Measurements from ENCODE around the gene ACTN1.

ACTN1 gene

DNA sequence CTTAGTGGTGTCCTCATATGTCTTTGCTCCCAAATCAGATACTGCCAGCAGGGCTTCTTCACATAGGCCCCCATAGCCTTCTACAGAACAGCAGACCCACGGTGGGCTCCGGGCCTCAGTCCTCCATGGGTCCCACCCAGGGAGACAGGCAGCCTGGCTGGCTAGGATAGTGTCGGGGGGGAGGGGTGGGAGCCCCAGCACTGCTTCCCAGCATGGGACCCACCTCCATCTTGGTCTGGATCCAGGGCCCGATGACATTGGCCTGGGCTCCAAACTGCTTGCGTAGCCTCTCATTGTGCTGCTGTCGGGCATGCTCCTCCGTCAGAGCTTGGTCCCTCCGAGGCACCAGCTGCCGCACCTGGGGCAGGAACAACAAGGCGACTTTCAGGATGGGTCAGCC is 96.9 kb downstream of the ACTN1 start:
- no peak for DNase-seq (ENCODE audit: low read depth, low spot score)
- no peak overlapping the region for H3K4me3 ChIP-seq (ENCODE audit: low read length)

- no peak overlapping the region for H3K4me3 ChIP-seq (ENCODE audit: low read length)
- DNase-seq (ENCODE audit: low read depth, low spot score): no peak
Measured at GRCh38 chr14:68881396-68881795, 97.7 kb downstream of the ACTN1 start.

DNA sequence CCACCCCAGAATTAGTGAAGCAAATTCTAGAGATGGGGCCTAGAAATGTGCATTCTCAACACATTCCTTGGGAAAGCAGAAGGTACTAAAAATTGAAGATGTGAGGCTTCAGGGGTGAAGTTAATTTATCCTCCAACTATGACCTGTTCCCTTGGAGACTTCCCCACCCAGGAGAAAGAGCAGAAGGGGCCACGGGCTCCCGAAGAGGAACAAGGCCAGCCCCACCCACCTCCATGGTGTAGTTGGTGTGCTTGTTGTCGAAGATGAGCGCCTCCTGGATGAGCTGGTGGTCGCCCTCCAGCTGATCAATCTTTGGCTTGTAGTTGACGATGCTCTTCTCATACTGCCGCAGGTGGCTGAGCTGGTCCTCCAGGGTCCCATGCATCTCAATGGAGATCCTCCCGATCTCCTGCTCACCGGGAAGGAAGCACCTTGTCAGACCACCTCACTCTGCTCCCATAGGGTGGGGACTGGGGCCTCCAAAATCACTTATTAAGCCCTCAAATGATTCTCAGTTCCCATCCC is 98.5 kb downstream of the ACTN1 start:
- H3K4me3 ChIP-seq (ENCODE audit: low read length): no peak overlapping the region
- no peak for DNase-seq (ENCODE audit: low read depth, low spot score)

- no peak overlapping the region for H3K4me3 ChIP-seq (ENCODE audit: low read length)
- DNase-seq (ENCODE audit: low read depth, low spot score): no peak
Measured at GRCh38 chr14:68879841-68880575, 99.1 kb downstream of the ACTN1 start.

GRCh38 chr14:68879321-68879781 is 99.8 kb downstream of the ACTN1 start:
- DNase-seq (ENCODE audit: low read depth, low spot score): no peak
- no peak overlapping the region for H3K4me3 ChIP-seq (ENCODE audit: low read length)

DNA sequence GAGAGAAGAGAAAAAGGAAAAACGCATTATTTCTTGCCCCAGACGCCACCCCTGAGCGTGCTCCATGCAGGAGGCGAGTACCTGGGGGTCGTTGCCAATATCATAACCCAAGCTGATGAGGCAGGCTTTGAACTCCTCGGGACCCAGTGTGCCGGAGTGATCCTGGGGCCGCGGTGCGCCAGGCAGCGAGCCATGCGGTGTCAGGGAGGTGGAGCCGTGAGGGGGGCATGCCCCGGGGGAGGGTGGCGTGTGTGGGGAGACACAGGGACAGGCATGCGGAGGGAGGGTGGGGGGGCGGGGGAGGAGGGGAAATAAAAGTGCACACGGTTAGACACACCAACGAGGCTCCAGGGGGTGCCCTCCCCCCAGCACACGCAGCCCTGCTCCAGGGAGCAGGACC is 100.2 kb downstream of the ACTN1 start:
- no peak for DNase-seq (ENCODE audit: low read depth, low spot score)
- H3K4me3 ChIP-seq (ENCODE audit: low read length): no peak overlapping the region

DNA sequence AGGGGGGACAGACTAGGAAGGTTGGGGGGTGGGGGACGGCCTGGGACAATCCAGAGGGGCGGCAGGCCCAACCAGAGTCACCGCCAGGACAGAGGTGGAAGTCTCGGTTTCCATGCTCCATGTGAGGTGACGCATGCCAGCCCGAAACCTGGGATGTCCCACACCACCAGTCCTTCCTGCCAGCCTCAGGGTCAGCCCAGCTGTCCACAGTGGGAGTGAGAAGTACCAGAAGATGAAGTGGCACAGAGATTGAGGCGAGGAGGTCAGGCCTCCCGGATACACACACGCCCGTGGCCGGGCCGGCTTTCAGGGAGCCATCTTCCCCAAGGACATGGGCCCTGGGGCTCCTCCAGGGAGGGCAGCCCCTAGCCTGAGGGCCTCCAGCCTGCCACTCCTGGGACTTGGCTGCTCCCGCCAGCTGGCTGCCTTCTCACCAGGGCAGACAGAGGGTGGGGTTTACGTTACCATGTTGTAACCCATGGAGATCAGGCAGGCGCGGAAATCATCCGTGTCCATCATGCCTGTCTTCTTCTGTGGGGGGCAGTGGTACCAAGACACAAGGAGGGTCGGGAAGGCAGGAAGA is 101.0 kb downstream of the ACTN1 start:
- H3K4me3 ChIP-seq (ENCODE audit: low read length): no peak overlapping the region

GRCh38 chr14:68876976-68877375 is 102.1 kb downstream of the ACTN1 start:
- H3K4me3 ChIP-seq (ENCODE audit: low read length): no peak overlapping the region
- DNase-seq (ENCODE audit: low read depth, low spot score): no peak

More for the DNA sequence above, 101.0 kb downstream of the ACTN1 start:
- DNase-seq (ENCODE audit: low read depth, low spot score): no peak

DNA sequence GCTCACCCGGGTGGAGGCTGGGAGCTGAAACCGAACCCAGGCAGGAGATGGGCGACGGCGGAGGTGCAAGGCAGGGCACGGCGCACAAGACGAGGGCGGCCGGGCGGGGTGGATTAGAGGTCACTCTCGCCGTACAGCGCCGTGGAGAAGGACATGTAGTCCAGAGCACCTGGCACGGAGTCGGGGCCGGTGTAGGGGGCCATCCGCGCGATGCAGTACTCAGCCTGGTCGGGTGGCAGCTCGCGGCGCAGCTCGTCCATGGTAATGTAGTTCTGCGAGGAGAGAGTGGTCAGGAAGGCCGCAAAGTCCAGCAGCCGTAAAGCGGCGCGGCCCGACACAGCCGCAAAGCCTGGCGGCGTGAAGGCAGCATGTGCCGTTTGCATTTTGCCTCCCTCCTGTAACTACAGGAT is 104.4 kb downstream of the ACTN1 start:
- no peak for DNase-seq (ENCODE audit: low read depth, low spot score)

DNA sequence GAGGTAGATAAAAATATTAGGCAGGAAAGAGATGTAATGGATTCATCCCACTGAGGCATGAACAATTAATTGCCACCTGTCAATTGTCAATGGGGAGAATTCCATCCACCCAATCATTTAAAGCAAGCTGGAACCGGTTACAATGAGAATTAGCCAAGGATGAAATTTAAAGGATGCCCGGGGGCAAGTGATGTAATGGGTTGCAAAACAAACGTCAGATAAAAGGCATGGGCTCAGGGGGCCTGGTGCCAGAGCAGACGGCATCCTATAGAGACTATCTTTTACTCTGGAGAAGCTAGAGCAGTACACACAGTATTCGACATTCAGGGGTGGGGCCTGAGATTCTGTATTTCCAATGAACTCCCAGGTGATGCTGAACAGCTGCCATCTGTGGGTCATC is 105.7 kb downstream of the ACTN1 start:
- no peak for DNase-seq (ENCODE audit: low read depth, low spot score)
- no peak overlapping the region for H3K4me3 ChIP-seq (ENCODE audit: low read length)

More for the DNA sequence above, 104.4 kb downstream of the ACTN1 start:
- no peak overlapping the region for H3K4me3 ChIP-seq (ENCODE audit: low read length)

DNA sequence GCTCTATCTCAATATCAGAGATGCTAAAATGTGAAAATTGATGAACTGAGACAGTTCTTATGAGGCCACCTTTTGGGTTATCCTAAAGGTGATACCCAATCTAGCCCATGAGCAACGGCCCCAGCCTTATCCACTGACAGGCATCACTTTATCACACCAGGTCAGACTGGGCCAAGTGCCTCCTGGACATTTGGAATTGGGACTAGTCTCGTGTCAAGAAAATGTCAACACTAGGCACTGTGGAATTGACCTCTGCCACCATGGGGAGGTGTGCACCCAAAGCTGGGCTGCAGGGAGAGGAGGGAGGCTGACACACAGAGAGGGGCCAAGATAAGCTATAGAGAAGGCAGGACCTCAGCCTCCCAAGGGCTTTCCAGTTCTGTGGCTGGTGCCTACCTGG is 107.7 kb downstream of the ACTN1 start:
- DNase-seq (ENCODE audit: low read depth, low spot score): no peak

GRCh38 chr14:68866991-68867533 is 112.0 kb downstream of the ACTN1 start:
- no peak overlapping the region for H3K4me3 ChIP-seq (ENCODE audit: low read length)
- DNase-seq (ENCODE audit: low read depth, low spot score): no peak

More for the DNA sequence above, 107.7 kb downstream of the ACTN1 start:
- H3K4me3 ChIP-seq (ENCODE audit: low read length): no peak overlapping the region

DNA sequence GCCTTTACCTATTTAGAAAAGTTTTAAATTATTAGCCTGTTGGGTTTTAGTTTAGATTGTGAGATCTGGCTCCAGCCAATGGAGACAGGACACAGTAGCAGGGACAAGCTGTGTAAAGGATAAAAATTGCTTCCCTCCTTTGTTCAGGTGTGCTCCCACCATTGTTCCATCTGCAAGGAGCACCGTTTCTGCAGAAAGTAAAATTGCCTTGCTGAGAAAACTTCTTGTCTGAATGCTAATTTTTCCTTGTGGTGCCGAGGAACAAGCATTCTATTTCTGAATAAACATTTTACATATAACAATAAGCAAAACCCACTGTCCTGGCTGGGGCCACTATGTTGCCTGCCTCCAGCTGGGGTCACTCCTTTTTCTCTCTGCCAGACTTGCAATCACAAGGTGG is 113.6 kb downstream of the ACTN1 start:
- no peak overlapping the region for H3K4me3 ChIP-seq (ENCODE audit: low read length)
- DNase-seq (ENCODE audit: low read depth, low spot score): no peak

DNA sequence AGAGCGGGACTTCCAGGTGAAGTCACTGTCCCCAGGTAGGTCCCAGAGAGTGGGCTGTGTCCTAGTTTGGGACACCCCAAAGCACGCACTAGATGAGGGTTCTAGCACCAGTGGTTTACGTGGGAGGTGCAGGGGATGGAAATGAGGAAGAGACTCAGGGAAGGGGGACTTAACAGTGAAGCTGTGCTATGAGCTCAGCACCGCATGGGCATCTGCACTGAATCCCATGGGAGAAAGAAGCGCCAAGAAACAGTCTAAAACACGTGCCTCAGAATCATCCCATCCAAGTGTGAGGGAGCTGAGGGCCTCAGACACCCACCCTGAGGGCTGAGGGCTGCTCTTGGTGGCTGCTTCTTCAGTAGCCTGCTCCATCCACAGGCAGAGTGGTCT is 114.7 kb downstream of the ACTN1 start:
- no peak overlapping the region for H3K4me3 ChIP-seq (ENCODE audit: low read length)

DNA sequence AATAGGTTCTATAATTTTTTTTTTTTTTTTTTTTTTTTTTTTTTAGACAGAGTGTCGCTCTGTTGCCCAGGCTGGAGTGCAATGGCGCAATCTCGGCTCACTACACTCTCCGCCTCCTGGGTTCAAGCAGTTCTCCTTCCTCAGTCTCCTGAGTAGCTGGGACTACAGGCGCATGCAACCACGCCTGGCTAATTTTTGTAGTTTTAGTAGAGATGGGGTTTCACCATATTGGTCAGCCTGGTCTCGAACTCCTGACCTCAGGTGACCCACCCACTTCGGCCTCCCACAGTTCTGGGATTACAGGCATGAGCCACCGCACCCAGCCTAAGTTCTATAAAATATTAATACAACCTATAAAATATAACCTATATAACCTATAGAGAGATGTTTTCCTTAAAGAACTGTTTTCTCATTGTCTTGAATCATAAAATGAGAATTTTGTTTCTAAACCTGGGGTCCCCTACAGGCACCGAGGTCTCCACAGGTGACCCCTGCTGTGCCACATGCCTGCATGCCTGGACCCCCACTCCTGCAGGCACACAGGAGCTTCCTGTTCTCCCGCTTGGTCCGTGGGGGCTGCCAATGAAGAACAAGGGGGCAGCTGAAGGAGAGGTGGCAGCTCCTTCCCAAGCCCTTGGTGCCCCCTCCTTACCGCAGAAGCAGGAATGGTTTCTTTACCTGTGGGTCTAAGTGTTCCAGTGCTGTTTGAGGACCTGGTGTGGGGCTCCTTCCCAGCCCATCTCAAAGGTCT is 115.3 kb downstream of the ACTN1 start:
- no peak for DNase-seq (ENCODE audit: low read depth, low spot score)
- H3K4me3 ChIP-seq (ENCODE audit: low read length): no peak overlapping the region

More for the DNA sequence above, 114.7 kb downstream of the ACTN1 start:
- DNase-seq (ENCODE audit: low read depth, low spot score): no peak

DNA sequence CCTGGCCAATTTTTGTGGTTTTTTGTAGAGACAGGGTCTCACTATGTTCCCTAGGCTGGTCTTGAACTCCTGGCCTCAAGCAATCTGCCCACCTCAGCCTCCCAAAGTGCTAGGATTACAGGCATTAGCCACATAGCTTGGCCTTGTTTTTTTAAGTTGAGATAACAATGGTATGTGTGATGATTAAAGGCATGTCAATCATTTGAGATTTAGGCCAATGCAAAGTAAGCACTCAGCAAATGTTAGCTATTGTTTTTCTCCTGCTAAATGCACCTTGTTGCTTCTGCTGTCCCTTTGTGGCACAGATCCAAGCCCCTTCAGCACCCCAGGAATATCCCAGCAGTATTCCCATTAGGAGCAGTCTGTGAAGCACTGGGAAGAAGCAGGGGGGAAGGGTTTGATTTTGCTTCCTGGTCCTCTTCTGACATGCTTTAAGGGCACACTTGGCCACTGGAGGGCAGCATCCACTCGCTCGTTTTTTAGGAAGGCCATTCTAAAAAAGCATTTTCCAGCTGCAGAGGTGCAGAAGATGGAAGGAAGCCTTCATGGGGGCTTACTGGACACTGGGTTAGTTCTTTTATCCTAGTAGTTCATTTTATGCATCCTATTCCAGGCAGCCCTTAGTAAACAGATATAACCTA is 116.0 kb downstream of the ACTN1 start:
- DNase-seq (ENCODE audit: low read depth, low spot score): peak; percentile 62
- no peak overlapping the region for H3K4me3 ChIP-seq (ENCODE audit: low read length)

GRCh38 chr14:68860771-68861170 is 118.3 kb downstream of the ACTN1 start:
- no peak overlapping the region for H3K4me3 ChIP-seq (ENCODE audit: low read length)
- no peak for DNase-seq (ENCODE audit: low read depth, low spot score)

DNA sequence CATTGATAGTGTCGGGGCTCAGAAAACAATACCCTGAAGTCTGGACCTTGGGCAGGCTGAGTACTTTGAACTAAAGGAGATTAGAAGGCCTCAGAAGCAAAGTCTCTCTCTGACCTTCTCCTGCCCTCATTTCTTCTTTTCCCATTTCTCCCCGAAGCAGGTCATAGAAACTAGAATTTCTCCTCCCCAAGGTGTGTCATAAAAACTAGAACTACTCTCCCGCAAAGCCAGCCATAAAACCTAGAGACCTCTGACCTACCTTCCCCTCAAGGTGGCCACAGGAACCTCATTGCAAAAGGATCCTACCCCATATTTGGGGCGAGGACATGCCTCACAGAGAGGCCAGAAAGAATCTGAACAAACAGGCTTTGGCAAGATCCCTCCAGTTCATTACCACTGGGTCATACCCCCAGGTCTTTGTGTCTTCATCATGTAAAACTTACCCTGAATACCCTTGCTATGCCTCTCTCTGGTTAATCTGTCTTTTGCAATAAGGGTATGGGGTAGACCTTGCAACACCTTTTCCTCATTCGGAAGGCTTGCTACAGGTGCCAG is 121.5 kb downstream of the ACTN1 start:
- DNase-seq (ENCODE audit: low read depth, low spot score): no peak
- no peak overlapping the region for H3K4me3 ChIP-seq (ENCODE audit: low read length)

DNA sequence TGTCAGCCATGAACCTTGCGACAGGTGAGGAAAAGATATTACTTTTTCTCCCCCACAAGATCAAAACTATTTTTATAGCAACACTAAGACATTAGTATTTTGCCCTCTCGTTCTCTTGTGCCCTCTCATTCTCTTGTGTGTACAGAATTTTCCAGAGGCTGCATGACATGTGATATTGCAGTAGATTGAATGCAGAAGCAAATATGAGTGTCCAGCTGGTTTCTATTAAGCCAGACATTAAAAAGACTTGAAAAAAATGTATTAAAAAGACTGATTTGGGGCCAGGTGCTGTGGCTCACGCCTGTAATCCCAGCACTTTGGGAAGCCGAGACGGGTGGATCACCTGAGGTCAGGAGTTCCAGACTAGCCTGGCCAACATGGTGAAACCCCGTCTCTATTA is 122.5 kb downstream of the ACTN1 start:
- no peak for DNase-seq (ENCODE audit: low read depth, low spot score)
- H3K4me3 ChIP-seq (ENCODE audit: low read length): no peak overlapping the region

Data from Jurkat, Clone E6-1 (cell line).